Stimulated activated naive B cell treated with anti-CD40 and anti-IgM and Interleukin-4, amounts not matched to agents 10 μg/mL and 1 μg/mL and 100 μg/mL, for 72 hours (primary cell): ENCODE results near the gene PHACTR3.

ENCODE experiments used
- ATAC-seq, 2 donors: fragments of 150-1000 bp; cut with Tn5 transposase; replicated peaks; 2 replicates each; pipeline ENCODE4 v1.10.0; 2021; ENCODE audit warnings: moderate library complexity in 1 of 2
- DNase-seq: peaks from one replicate; pipeline ENCODE4 v3.0.0; 2021
- H3K27ac Mint-ChIP-seq: one replicate; pipeline ENCODE4 v1.8.0; 2022; ENCODE audit warnings: mild to moderate bottlenecking, mixed read lengths
- H3K27me3 Mint-ChIP-seq, 2 donors: one replicate each; pipeline ENCODE4 v1.8.0; 2022; ENCODE audit warnings: mixed read lengths in 2 of 2
- H3K36me3 Mint-ChIP-seq, 2 donors: one replicate each; pipeline ENCODE4 v1.8.0; 2022; ENCODE audit warnings: mixed read lengths in 2 of 2, mild to moderate bottlenecking in 1 of 2
- H3K4me1 Mint-ChIP-seq, 2 donors: one replicate each; pipeline ENCODE4 v1.8.0; 2022; ENCODE audit warnings: mixed read lengths in 2 of 2, mild to moderate bottlenecking in 1 of 2
- H3K4me3 Mint-ChIP-seq, 2 donors: one replicate each; pipeline ENCODE4 v1.8.0; 2022; ENCODE audit warnings: mild to moderate bottlenecking in 2 of 2, mixed read lengths in 2 of 2, moderate library complexity in 1 of 2
- H3K9me3 Mint-ChIP-seq, 2 donors: one replicate each; pipeline ENCODE4 v1.8.0; 2022; ENCODE audit warnings: mixed read lengths in 2 of 2, mild to moderate bottlenecking in 1 of 2

The PHACTR3 gene

GRCh38 chr20:59666586-59666985 lies 62.2 kb downstream of the PHACTR3 start:
- Mint-ChIP-seq H3K27me3 (peaks cover 14 to 15% of the 10 kb centered on the region in 2 donors), H3K27ac (no peak overlapping the region), H3K36me3 (no peaks in the 10 kb centered on the region), H3K4me1 (no peaks in the 10 kb centered on the region), H3K9me3 (peaks cover 0 to 2% of the 10 kb centered on the region in 2 donors), H3K4me3 (no peak overlapping the region)
- DNase-seq (no peak), ATAC-seq (no peak)

GRCh38 chr20:59667131-59667530 lies 62.8 kb downstream of the PHACTR3 start:
- DNase-seq (no peak), ATAC-seq (no peak)
- H3K4me1 Mint-ChIP-seq: no peaks in the 10 kb centered on the region
- peaks cover 0 to 2% of the 10 kb centered on the region in 2 donors for H3K9me3 Mint-ChIP-seq
- no peak overlapping the region for H3K27ac Mint-ChIP-seq
- no peak overlapping the region for H3K4me3 Mint-ChIP-seq
- peaks cover 12 to 13% of the 10 kb centered on the region in 2 donors for H3K27me3 Mint-ChIP-seq
- no peaks in the 10 kb centered on the region for H3K36me3 Mint-ChIP-seq

GRCh38 chr20:59667981-59668515 lies 63.7 kb downstream of the PHACTR3 start:
- no peak overlapping the region for H3K27ac Mint-ChIP-seq
- H3K4me3 Mint-ChIP-seq: no peak overlapping the region
- DNase-seq (no peak), ATAC-seq (no peak)
- H3K4me1 Mint-ChIP-seq: no peaks in the 10 kb centered on the region
- peaks cover 8 to 12% of the 10 kb centered on the region in 2 donors for H3K27me3 Mint-ChIP-seq
- H3K36me3 Mint-ChIP-seq: no peaks in the 10 kb centered on the region
- peaks cover 0 to 2% of the 10 kb centered on the region in 2 donors for H3K9me3 Mint-ChIP-seq

- DNase-seq (no peak), ATAC-seq (no peak)
- no peak overlapping the region for H3K4me3 Mint-ChIP-seq
- H3K4me1 Mint-ChIP-seq: no peaks in the 10 kb centered on the region
- peaks cover 0 to 2% of the 10 kb centered on the region in 2 donors for H3K9me3 Mint-ChIP-seq
- no peaks in the 10 kb centered on the region for H3K36me3 Mint-ChIP-seq
- no peak overlapping the region for H3K27ac Mint-ChIP-seq
- peaks cover 9 to 15% of the 10 kb centered on the region in 2 donors for H3K27me3 Mint-ChIP-seq
Measured at GRCh38 chr20:59668926-59669850, 64.8 kb downstream of the PHACTR3 start.

GRCh38 chr20:59670786-59671492 lies 66.6 kb downstream of the PHACTR3 start:
- peaks cover 0 to 2% of the 10 kb centered on the region in 2 donors for H3K9me3 Mint-ChIP-seq
- H3K4me3 Mint-ChIP-seq: no peak overlapping the region
- no peak overlapping the region for H3K27ac Mint-ChIP-seq
- peaks cover 13 to 19% of the 10 kb centered on the region in 2 donors for H3K27me3 Mint-ChIP-seq
- DNase-seq (no peak), ATAC-seq (no peak)
- no peaks in the 10 kb centered on the region for H3K36me3 Mint-ChIP-seq
- no peaks in the 10 kb centered on the region for H3K4me1 Mint-ChIP-seq

GRCh38 chr20:59671661-59672471 lies 67.5 kb downstream of the PHACTR3 start:
- no peak for DNase-seq
- H3K9me3 Mint-ChIP-seq: peaks cover 0 to 2% of the 10 kb centered on the region in 2 donors
- ATAC-seq: no peak
- no peaks in the 10 kb centered on the region for H3K4me1 Mint-ChIP-seq
- peaks cover 12 to 21% of the 10 kb centered on the region in 2 donors for H3K27me3 Mint-ChIP-seq
- no peaks in the 10 kb centered on the region for H3K36me3 Mint-ChIP-seq
- H3K27ac Mint-ChIP-seq: no peak overlapping the region
- no peak overlapping the region for H3K4me3 Mint-ChIP-seq

- ATAC-seq: no peak
- Mint-ChIP-seq H3K4me1 (no peaks in the 10 kb centered on the region), H3K4me3 (no peak overlapping the region), H3K27me3 (peaks cover 20 to 26% of the 10 kb centered on the region in 2 donors), H3K36me3 (no peaks in the 10 kb centered on the region), H3K27ac (no peak overlapping the region), H3K9me3 (peaks cover 0 to 2% of the 10 kb centered on the region in 2 donors)
- no peak for DNase-seq
Measured at GRCh38 chr20:59672576-59672975, 68.2 kb downstream of the PHACTR3 start.

DNA sequence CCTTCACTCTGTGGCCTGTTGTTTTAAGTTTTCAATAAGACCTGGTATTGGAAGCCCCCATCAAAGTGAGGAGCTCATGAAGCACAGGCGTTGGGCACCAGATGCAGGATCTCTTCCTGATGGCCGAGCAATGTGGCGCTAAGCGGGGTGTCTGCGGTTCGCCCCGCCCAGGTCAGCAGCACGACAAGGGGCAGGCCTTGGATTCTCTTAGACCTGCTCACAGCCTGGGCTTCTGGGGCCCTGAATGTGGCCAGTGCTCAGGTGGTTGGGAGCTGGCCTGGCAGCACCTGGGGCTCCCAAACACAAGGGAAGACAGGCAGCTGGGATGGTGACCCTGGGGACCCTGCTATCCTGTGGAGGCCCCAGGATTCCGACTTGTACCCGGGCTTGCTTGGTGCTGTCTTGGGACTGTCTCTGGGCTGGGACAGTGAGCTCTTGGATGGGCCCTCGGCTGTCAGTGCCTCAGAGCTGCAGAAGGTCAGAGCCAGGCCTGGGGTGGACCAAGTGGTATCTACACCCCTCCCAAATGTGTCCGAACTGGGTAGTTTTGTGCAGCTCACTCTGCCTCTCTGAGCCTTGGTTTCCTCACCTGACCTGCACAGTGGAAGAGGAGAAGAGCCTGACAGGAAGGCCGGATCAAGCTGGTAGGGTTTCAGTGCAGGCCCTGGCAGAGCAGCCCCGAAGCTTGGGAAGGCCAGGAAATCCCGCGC lies 69.1 kb downstream of the PHACTR3 start:
- no peaks in the 10 kb centered on the region for H3K36me3 Mint-ChIP-seq
- peaks cover 0 to 2% of the 10 kb centered on the region in 2 donors for H3K9me3 Mint-ChIP-seq
- peaks cover 26% of the 10 kb centered on the region in 2 donors for H3K27me3 Mint-ChIP-seq
- DNase-seq (no peak), ATAC-seq (no peak)
- H3K4me3 Mint-ChIP-seq: no peak overlapping the region
- H3K27ac Mint-ChIP-seq: no peak overlapping the region
- no peaks in the 10 kb centered on the region for H3K4me1 Mint-ChIP-seq

DNA sequence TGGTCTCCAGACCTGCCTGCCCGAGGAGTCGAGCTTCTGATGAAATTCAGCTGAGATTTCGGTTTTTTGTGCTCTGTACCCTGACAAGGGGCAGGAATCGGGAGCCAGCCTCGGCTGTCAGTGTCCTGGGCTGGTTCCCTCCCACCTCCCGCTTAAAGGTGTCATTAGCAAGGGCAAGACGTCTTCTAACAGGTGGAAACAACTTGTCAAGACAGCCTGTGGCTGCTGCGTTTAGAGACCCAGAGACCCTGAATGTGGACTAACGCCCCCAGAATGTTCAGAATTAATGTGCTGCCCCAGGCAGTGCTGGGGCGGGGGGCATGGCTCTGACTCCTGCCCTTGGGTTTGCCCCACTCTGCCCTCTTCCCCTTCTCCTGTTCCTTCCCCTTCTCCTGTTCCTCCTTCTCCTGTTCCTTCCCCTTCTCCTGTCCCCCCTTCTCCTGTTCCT lies 69.7 kb downstream of the PHACTR3 start:
- Mint-ChIP-seq H3K36me3 (no peaks in the 10 kb centered on the region), H3K9me3 (peaks cover 0 to 2% of the 10 kb centered on the region in 2 donors), H3K4me1 (no peaks in the 10 kb centered on the region), H3K4me3 (no peak overlapping the region), H3K27me3 (peaks cover 26 to 28% of the 10 kb centered on the region in 2 donors), H3K27ac (no peak overlapping the region)
- ATAC-seq: no peak
- DNase-seq: no peak

- H3K4me1 Mint-ChIP-seq: no peaks in the 10 kb centered on the region
- ATAC-seq: no peak
- no peaks in the 10 kb centered on the region for H3K36me3 Mint-ChIP-seq
- H3K9me3 Mint-ChIP-seq: no peaks in the 10 kb centered on the region
- no peak overlapping the region for H3K27ac Mint-ChIP-seq
- H3K27me3 Mint-ChIP-seq: peaks cover 21 to 34% of the 10 kb centered on the region in 2 donors
- DNase-seq: no peak
- H3K4me3 Mint-ChIP-seq: no peak overlapping the region
Measured at GRCh38 chr20:59676126-59676850, 71.9 kb downstream of the PHACTR3 start.

GRCh38 chr20:59676851-59677182 lies 72.5 kb downstream of the PHACTR3 start:
- ATAC-seq (no peak), DNase-seq (no peak)
- Mint-ChIP-seq H3K36me3 (no peaks in the 10 kb centered on the region), H3K27me3 (peaks cover 21 to 34% of the 10 kb centered on the region in 2 donors), H3K4me1 (no peaks in the 10 kb centered on the region), H3K4me3 (no peak overlapping the region), H3K9me3 (no peaks in the 10 kb centered on the region), H3K27ac (no peak overlapping the region)

DNA sequence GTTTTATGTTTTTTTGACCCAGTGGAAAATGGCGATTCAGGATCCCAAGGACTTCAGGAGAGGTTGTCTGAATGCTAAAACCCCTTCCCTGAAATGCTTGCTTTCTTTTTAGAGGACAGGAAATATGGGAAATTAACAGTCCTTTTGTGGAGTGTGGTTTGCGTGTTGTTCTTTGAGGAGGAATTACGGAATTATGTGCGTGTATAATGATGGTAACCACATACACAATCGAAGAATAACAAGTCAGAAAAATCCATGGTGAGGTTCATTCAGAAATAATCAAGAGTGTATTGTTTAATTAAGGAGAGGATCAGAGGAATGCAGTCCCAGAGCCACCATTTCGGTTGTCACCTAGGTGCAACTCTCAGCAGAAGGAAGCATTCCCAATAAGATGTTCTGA lies 73.2 kb downstream of the PHACTR3 start:
- peaks cover 21 to 34% of the 10 kb centered on the region in 2 donors for H3K27me3 Mint-ChIP-seq
- H3K4me3 Mint-ChIP-seq: no peak overlapping the region
- no peaks in the 10 kb centered on the region for H3K4me1 Mint-ChIP-seq
- H3K9me3 Mint-ChIP-seq: no peaks in the 10 kb centered on the region
- DNase-seq (no peak), ATAC-seq (no peak)
- H3K27ac Mint-ChIP-seq: no peak overlapping the region
- no peaks in the 10 kb centered on the region for H3K36me3 Mint-ChIP-seq

DNA sequence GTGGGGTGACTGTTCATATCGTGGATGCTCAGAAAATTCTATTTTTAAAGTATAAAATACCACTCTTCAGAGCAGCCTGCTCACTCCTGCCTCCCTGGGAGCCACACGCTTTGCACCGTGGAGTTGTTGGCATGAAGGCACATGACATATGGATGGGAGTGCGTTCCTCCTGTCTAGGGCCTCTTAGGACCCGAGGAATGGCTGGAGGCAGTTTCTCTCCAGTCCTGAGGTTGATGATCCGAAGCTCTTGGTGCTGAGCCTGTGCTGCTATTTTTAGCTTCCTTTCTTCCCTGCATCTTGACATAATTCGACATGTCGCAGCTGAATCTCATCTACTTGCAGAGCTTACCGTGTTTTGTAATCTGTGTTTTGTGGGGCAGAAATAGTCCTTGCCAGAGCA lies 73.9 kb downstream of the PHACTR3 start:
- H3K9me3 Mint-ChIP-seq: no peaks in the 10 kb centered on the region
- H3K27me3 Mint-ChIP-seq: peaks cover 24 to 34% of the 10 kb centered on the region in 2 donors
- no peaks in the 10 kb centered on the region for H3K36me3 Mint-ChIP-seq
- no peak overlapping the region for H3K27ac Mint-ChIP-seq
- DNase-seq: no peak
- H3K4me1 Mint-ChIP-seq: no peaks in the 10 kb centered on the region
- ATAC-seq: no peak
- no peak overlapping the region for H3K4me3 Mint-ChIP-seq
